GM19452 (cell line): ENCODE data around the gene POLN.

Experiments
- ATAC-seq: cut with Tn5 transposase; IDR thresholded peaks from one replicate; pipeline ENCODE4 v1.9.1; 2021; ENCODE audit not compliant: unreplicated experiment

The POLN gene

GRCh38 chr4:2126309-2127043 is 115.4 kb downstream of the POLN start:
- ATAC-seq: no peak

DNA sequence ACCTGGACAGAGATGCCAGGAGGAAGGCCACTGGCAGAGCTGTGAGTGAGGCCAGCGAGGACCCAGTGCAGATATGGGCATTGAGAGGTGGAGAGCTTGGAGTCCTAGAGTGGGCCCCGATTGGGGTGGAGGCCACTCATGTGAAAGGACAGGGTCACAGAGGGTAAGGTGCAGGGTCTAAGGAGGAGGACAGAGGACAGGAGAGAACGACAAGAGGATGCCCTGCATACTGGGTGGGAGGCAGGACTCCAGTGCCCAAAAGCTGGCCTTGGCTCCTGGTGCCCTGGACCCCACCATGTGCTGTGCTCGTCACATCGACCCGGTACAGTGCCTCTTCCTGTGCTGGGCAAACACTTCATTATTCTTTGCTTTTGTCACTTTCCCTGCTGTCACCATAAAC is 116.1 kb downstream of the POLN start:
- no peak for ATAC-seq

- no peak for ATAC-seq
Observed at GRCh38 chr4:2125023-2125422, 116.9 kb downstream of the POLN start.

- no peak for ATAC-seq
Observed at GRCh38 chr4:2116687-2117400, 125.1 kb downstream of the POLN start.

- no peak for ATAC-seq
Observed at GRCh38 chr4:2105559-2105958, 136.4 kb downstream of the POLN start.

DNA sequence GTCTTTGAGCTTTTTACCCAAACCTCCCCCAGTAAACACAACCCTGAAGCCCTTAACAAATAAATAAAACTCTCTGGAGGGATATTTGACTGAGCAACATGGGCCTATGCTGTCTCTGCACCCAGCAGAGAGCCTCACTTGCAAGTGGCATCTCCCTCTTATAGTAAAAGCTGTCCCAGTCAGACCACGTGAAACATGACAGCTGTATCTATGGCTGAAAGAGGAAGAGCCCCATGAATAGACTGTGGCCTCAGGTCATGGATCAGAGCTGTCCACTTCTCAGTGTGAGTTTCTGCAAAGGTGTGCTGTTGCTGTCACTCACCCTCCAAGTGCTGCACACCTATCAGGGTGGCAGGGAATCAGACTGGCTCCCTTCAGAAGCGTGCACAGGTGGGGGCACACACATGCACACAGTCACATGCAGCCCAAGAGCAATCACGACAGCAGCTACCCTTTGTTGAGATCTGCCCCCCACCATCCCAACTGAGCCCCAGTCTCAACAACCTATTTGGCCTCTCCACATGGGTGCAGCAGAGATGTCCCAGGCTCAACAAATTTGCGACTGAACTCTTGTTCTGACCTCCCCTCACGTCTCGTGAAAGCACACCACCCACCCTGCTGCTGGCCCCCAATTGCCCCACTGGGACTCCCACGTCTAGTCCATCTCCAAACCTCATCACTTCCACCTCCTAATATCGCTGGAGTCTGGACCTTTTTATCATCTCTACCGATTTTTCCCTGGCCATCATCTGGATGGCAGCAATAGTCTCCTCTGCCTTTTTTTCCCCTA is 137.2 kb downstream of the POLN start:
- no peak for ATAC-seq

DNA sequence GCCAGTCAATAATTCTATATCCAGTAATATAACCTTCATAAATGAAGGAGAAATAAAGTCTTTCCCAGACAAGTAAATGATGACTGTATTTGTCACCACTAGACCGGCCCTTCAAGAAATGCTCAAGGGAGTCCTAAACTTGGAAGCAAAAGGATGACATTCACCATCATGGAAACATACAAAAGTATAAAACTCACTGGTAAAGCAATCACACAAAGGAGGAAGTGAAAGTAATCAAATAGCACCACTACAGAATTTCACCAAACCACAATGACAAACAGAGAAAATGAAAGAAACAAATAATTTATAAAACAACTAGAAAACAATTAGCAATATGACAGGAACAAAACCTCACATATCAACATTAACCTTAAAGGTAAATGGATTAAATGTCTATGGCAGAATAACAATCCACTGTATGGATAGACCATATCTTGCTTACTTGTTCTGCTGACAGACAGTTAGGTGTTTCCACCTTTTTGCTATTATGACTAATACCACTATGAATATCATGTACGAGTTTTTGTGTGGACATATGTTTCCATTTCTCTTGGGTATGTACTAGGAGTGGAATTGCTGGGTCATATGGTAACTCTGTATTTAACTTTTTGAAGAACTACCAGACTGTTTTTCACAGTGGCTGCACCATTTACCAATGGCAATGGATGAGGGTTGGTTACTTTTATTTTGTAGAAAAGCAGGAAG is 137.9 kb downstream of the POLN start:
- ATAC-seq: peak; percentile 49

DNA sequence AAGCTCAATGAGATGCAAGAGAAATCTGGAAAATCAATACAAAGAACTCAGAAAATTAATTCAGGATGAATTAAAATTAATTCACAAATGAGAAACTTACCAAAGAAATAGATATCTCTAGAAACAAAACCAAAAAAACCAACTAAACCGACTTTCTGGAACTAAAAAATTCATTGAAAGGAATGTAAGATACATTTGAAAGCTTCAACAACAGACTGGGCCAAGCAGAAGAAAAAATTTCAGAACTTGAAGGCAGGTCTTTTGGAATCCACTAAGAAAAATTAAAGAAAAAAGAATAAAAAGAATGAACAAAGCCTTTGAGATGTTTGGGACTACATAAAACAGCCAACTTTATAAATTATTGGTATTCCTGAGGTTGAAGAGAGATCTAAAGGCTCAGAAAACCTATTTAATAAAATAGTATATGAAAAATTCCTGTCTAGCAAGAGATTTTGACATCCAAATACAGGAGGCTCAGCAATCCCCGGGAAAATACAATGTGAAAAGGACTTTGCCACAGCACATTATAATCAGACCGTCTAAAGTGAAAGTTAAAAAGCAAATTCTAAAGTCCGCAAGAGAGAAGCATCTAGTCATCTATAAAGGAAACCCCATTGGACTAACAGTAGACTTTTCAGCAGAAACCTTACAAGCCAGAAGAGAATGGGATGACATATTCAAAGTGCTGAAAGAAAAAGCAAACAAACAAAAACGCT is 138.6 kb downstream of the POLN start:
- ATAC-seq: no peak

GRCh38 chr4:2102045-2102883 is 139.7 kb downstream of the POLN start:
- ATAC-seq: no peak

DNA sequence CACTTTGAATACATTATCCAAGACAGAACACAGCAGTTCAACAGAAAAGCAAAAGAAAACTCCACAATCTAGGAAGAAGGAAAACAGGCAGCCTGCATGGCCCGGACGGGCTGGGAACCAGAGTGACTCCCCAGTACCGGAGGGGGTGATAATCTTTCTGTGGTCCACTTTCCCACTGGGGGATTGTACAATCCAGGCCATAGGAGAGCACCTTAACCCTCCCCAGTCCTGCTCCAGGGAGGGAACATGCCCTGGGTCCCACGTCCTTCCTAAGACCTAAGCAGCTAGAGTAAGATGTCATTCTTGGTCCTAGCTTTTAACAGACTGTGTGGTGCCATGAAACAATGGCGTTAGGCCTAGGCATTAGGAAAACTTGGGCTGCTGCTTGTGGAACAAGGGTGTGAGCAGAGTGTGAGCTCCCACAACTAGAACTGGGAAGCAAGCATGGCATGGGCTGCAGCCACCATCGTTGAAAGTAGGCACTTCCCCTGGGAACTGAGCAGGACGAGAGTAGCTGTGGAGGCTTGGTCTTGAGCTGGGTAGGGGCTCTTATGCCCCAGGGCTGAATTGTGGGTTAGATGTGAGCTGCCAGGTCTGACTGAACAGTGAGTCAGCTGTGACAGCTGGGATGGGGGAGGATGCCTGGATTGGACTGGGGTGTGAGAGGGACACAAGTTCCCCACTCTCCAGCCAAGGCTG is 140.4 kb downstream of the POLN start:
- ATAC-seq: no peak

DNA sequence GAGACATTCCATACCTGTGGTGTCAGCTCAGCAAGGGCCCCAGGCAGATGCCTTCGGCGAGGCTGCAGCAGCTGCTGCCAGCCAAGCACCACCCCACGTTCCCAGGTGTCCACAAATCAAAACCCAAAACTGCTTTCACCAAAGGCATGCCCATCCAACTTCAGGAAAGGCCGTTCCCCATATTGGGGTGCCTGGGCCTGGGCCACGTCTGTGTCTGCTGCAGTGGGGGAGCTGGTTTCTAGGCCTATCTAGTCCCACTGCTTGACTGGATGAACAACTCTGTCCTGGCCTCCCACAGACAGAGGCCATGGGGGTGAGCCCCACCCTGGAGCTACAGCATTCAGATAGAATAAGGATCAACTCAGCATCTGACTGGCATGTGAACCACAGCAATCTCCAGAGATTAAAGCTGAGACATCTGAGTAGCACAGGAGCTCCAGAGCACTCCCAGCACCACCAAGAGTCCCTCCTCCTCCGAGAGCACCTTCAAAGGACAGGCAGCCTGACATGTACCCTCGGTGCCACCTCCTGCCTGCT is 145.8 kb downstream of the POLN start:
- ATAC-seq: no peak

GRCh38 chr4:2095236-2096072 is 146.5 kb downstream of the POLN start:
- ATAC-seq: no peak

GRCh38 chr4:2094545-2094944 is 147.4 kb downstream of the POLN start:
- ATAC-seq: no peak

GRCh38 chr4:2093265-2093664 is 148.7 kb downstream of the POLN start:
- no peak for ATAC-seq

DNA sequence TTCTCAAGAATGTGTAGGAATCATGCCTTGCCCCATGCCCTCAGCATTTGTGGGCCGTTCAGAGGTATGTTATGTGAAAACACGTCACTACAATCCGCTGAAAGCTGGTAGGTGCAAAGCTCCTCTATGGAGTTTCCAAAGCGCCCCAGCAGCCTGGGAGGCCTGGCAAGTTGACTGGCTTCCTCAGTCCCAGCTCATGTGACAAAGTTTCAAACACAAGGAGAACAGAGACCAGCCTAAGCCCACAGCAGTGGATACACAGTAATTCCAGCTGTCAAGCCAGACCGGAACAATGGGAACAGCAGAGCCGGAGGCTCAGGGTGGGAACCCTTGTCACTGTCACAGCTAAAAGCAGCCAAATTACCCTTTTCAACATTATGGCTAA is 149.3 kb downstream of the POLN start:
- ATAC-seq: no peak

GRCh38 chr4:2091990-2092668 is 149.8 kb downstream of the POLN start:
- ATAC-seq: no peak

DNA sequence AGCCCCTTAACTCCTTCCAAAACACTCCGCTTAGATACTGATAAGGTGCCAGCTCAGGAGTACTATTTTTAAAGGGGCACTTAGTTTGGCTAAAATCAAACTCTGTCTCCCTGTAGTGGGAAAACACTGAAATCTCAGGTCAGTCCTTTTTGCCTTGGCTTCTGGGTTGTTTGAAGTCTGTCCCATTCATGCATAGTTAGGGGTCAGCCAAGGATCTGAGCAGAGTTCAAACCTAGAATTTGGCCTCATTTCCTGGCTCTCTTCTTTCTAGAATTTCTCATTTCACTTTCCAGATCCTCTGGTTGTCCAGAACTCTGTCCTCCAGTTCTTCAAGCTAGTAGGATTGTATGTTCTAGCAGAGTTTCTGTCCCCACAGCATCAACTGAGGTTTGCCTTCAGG is 151.3 kb downstream of the POLN start:
- no peak for ATAC-seq
